Vagina (tissue), 2 donors: ENCODE results near the gene FAM72C.
"Not testable (repeated sequence)": the region's sequence is repeated elsewhere in the genome, so short reads cannot be mapped to it uniquely, and the experiment has no call there.

Experiments used
- CTCF ChIP-seq, 3 experiments: fragments of 450-650 bp in 2 of 3; fragments of 200-600 bp in 1 of 3; sonication (generic) in 1 of 3; IDR thresholded peaks; one replicate each; pipeline ENCODE4 v1.5.1; 2017 to 2019; ENCODE audit warnings: antibody characterized with exemption in 3 of 3, mild to moderate bottlenecking in 2 of 3, moderate library complexity in 2 of 3
- POLR2A ChIP-seq, 2 donors: fragments of 450-650 bp; IDR thresholded peaks; one replicate each; pipeline ENCODE4 v1.6.1; 2017; ENCODE audit warnings: antibody characterized with exemption in 2 of 2, mild to moderate bottlenecking in 2 of 2, moderate library complexity in 2 of 2

- not testable (repeated sequence) for TF ChIP-seq POLR2A, CTCF (IDR thresholded peaks at IDR 0.05)
Measured at GRCh38 chr1:143988602-143989426, 17.0 kb upstream of the FAM72C start.
